Measurements from ENCODE around the gene HPSE2.

- no peak for TF ChIP-seq CTCF (IDR thresholded peaks at IDR 0.05)
- no peak for TF ChIP-seq POLR2A (IDR thresholded peaks at IDR 0.05)
Observed at GRCh38 chr10:98560565-98560964, 675.1 kb downstream of the HPSE2 start.
